GM12878 (cell line): ENCODE data around the gene EHD4. TPM values are rescaled to one million over a fixed set of nuclear protein-coding genes. Genes with fewer than 3 reads are reported as not detected.

Experiments
- ATAC-seq: fragments of 200-7000 bp; cut with Tn5 transposase; 3 replicates; pipeline ENCODE4 v1.9.1; 2020; ENCODE audit warnings: mild to moderate bottlenecking, moderate library complexity
- BruUV-seq: library from RNA; stranded (reverse); fragments of 400-500 nt; replicated peaks from 2 replicates; lab custom pipeline; 2021; lab: Mats Ljungman, UMichigan
- CTCF ChIA-PET: fragments of 300-600 bp; sonication (Branson Sonifier 250); formaldehyde crosslinking; extraction: SDS; loops from one replicate; lab custom pipeline; 2021; ENCODE audit warnings: inconsistent platforms; lab: Yijun Ruan, JAX
- POLR2A ChIA-PET: fragments of 350-600 bp; formaldehyde crosslinking; extraction: SDS; loops from one replicate; lab custom pipeline; 2021; ENCODE audit warnings: inconsistent platforms; lab: Charles Lee
- RAD21 ChIA-PET: fragments of 300-600 bp; sonication (Branson Sonifier 250); formaldehyde crosslinking; loops from one replicate; lab custom pipeline; 2023; ENCODE audit warnings: antibody characterized with exemption; ENCODE audit not compliant: unreplicated experiment; lab: Charles Lee
- SMC1A ChIA-PET: fragments of 300-600 bp; sonication (Branson Sonifier 250); formaldehyde crosslinking; loops from one replicate; lab custom pipeline; 2023; ENCODE audit not compliant: unreplicated experiment, uncharacterized antibody; lab: Charles Lee
- DNase-seq: peaks from one replicate; pipeline ENCODE4 v3.0.0-alpha.2; 2011; ENCODE audit warnings: low read depth, low spot score
- FAIRE-seq: peaks from 3 replicates; lab custom pipeline; 2011; peaks lifted over from hg19 to GRCh38; lab: Jason Lieb, UNC
- H2AFZ ChIP-seq: 2 replicates; pipeline ENCODE4 v1.6.0; 2011; ENCODE audit warnings: low read depth, low read length, control low read depth; ENCODE audit not compliant: control insufficient read depth
- H3K27ac ChIP-seq: 2 replicates; pipeline ENCODE4 v1.5.1; 2011; ENCODE audit warnings: control low read depth; ENCODE audit not compliant: control insufficient read depth, insufficient read depth
- H3K27me3 ChIP-seq, 2 experiments: replicated peaks in 1 of 2; 2 replicates each; pipeline versions ENCODE4 v1.6.0 to v1.6.1; 2011; ENCODE audit warnings: low read length in 1 of 2; ENCODE audit not compliant: control insufficient read depth in 2 of 2, insufficient read depth in 2 of 2
- H3K36me3 ChIP-seq, 2 experiments: 2 replicates each; pipeline ENCODE4 v1.5.1; 2011; ENCODE audit warnings: low read length in 1 of 2; ENCODE audit not compliant: control insufficient read depth in 2 of 2, insufficient read depth in 2 of 2
- H3K4me1 ChIP-seq: 2 replicates; pipeline ENCODE4 v1.6.1; 2011; ENCODE audit warnings: mild to moderate bottlenecking, low read length, moderate library complexity, mixed read lengths; ENCODE audit not compliant: control insufficient read depth, insufficient read depth
- H3K4me2 ChIP-seq: 2 replicates; pipeline ENCODE4 v1.6.0; 2011; ENCODE audit warnings: control low read depth; ENCODE audit not compliant: control insufficient read depth, insufficient read depth
- H3K4me3 ChIP-seq: fragments of 200-600 bp; sonication (generic); 2 replicates; pipeline ENCODE4 v1.5.1; 2016
- H3K79me2 ChIP-seq: 2 replicates; pipeline ENCODE4 v1.6.0; 2011; ENCODE audit warnings: low read length; ENCODE audit not compliant: control insufficient read depth, insufficient read depth
- H3K9ac ChIP-seq: 2 replicates; pipeline ENCODE4 v1.8.0; 2011; ENCODE audit warnings: low read length, control low read depth, mixed read lengths; ENCODE audit not compliant: control insufficient read depth, insufficient read depth
- H3K9me3 ChIP-seq: replicated peaks from 3 replicates; pipeline ENCODE4 v1.5.1; 2011; ENCODE audit warnings: mild to moderate bottlenecking, low read length; ENCODE audit not compliant: control insufficient read depth, insufficient read depth
- H4K20me1 ChIP-seq: 2 replicates; pipeline ENCODE4 v1.6.0; 2011; ENCODE audit not compliant: control insufficient read depth, insufficient read depth
- GATAD2B ChIP-seq: fragments of 450-650 bp; conservative IDR thresholded peaks from 2 replicates; pipeline ENCODE4 v1.6.1; 2017; ENCODE audit warnings: low read depth, mild to moderate bottlenecking, moderate library complexity
- HCFC1 ChIP-seq: fragments of 150-350 bp; IDR thresholded peaks from 2 replicates; pipeline ENCODE4 v1.6.1; 2014; ENCODE audit warnings: low read length
- MYC ChIP-seq: IDR thresholded peaks from 2 replicates; pipeline ENCODE4 v1.6.1; 2011; ENCODE audit warnings: mild to moderate bottlenecking, low read length, moderate library complexity, inconsistent platforms; ENCODE audit not compliant: insufficient read depth, insufficient replicate concordance, insufficient read length, severe bottlenecking
- STAT1 ChIP-seq: fragments of 450-650 bp; conservative IDR thresholded peaks from 2 replicates; pipeline ENCODE4 v1.6.1; 2014; ENCODE audit warnings: antibody characterized with exemption, mild to moderate bottlenecking
- TCF3 ChIP-seq: IDR thresholded peaks from 2 replicates; pipeline ENCODE4 v1.6.1; 2012; ENCODE audit warnings: low read depth, mild to moderate bottlenecking, low read length, borderline replicate concordance; ENCODE audit not compliant: insufficient read depth
- ZBED1 ChIP-seq: IDR thresholded peaks from 2 replicates; pipeline ENCODE4 v1.6.1; 2016; ENCODE audit warnings: borderline replicate concordance
- WGBS: methylation state at CpG from one replicate; pipeline ENCODE4 v1.1.6; 2016; ENCODE audit warnings: low lambda C conversion rate; ENCODE audit not compliant: insufficient replicate concordance, insufficient coverage; ENCODE audit errors: missing lambda C conversion rate; 5-methylcytosine and 5-hydroxymethylcytosine counted together
- in situ Hi-C: fragments of 300-500 bp; cut with MboI; formaldehyde crosslinking; loops from 9 replicates; pipeline ENCODE4 v1.14.3; 2018; ENCODE audit warnings: mixed read lengths
- intact Hi-C: fragments of 100-400 bp; cut with micrococcal nuclease; formaldehyde crosslinking; loops from one replicate; pipeline ENCODE4 v1.14.2; 2022; ENCODE audit not compliant: unreplicated experiment
- polyA plus RNA-seq, 11 experiments: library from polyadenylated mRNA; depleted of rRNA in 4 of 11; unstranded in 6 of 11; stranded (reverse) in 5 of 11; fragments of >200 nt; fragmentation: Nextera tagmentation in 4 of 11; fragmentation: Illumina TruSeq in 1 of 11; extraction: Ambion mirVana in 4 of 11; extraction: Trizol in 1 of 11; gene quantifications; 1 replicate in 1 of 11; 2 replicates in 10 of 11; pipeline versions ENCODE4 v1.2.1 to v1.2.3, GENCODE V29; 2011 to 2016; ENCODE audit warnings: inconsistent platforms in 2 of 11, missing spikeins in 2 of 11, low read depth in 1 of 11
- total RNA-seq, 4 experiments: library from RNA; depleted of rRNA in 3 of 4; stranded (reverse); fragments of >200 nt in 3 of 4; fragmentation: Illumina TruSeq in 1 of 4; extraction: Trizol in 1 of 4; gene quantifications; 2 replicates each; pipeline versions ENCODE4 v1.2.1 to v1.2.3, GENCODE V29; 2013 to 2021

EHD4 gene
- total and polyA plus RNA-seq, 10 of the 15 experiments (the other 5 are each of a cell fraction or from before 2014, with no cell fraction given), result 4.2 to 62.9 (median 44.7) TPM

DNA sequence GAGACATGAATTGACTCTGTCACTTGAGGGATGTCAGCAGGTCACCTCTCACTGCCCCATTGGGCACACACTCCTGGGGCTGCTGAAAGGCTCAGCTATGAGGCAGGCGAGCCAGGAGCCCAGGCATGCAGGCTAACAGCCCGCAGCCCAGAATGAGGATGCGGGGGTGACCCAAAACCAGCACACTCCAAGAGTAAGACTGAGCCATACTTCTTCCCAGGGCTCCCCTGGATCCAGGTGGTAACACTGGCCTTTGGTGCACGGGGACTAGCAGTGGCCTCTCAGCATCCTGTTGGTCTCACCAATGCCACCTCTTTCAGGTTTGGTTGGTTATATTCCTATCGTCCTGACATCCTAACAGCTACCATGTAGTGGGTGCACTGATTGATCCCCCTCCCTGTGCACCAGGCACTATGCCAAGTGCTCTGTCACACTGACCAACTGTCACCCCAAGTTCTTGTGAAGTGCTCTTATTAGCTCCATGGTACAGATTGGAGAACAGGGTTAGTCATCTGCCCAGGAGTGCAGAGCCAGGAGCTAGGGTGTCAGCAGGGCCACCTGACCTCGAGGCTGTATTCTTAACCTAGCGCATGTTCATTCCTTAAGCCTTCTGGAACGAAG, 53.7 kb downstream of the EHD4 start:
- DNase-seq (no peak), ATAC-seq (no peak), FAIRE-seq (no peak)
- Histone ChIP-seq H3K4me2 (no peak overlapping the region), H3K9me3 (no peaks in the 10 kb centered on the region), H3K27ac (no peak overlapping the region)
- BruUV-seq, result no TSS peak
- ChIA-PET POLR2A (no interaction called here), RAD21 (interaction anchor here (1.8 kb wide), 1 partner anchor 55 kb away, joined by 5 read pairs; no protein-coding TSS in a partner anchor)
- in situ Hi-C loops, result no loop called here
- TF ChIP-seq MYC (no peak), HCFC1 (no peak), TCF3 (no peak), GATAD2B (no peak), STAT1 (no peak), ZBED1 (no peak)
- TF ChIP-seq, all 136 proteins: peak for 0
- 96% methylated on average over 8 of the region's 8 CpGs for WGBS
- Histone ChIP-seq H4K20me1 (no peaks in the 10 kb centered on the region), H3K36me3 (peaks cover 27 to 29% of the 10 kb centered on the region in 2 experiments), H3K9ac (no peak overlapping the region), H2AFZ (no peak overlapping the region), H3K27me3 (no peaks in the 10 kb centered on the region), H3K4me3 (no peak overlapping the region), H3K79me2 (no peaks in the 10 kb centered on the region; the same call in none of the 2 replicates), H3K4me1 (peaks cover 5% of the 10 kb centered on the region)
- ChIA-PET SMC1A (no interaction called here), CTCF (interaction anchor here (1.0 to 5.2 kb wide), 2 partner anchors 14 to 54 kb away, joined by 3 to 21 read pairs; no protein-coding TSS in a partner anchor)
- intact Hi-C loops, result no loop called here
